Glomerular visceral epithelial cell (primary cell): ENCODE data around the gene VPS37C.
"Not testable (repeated sequence)": the region's sequence is repeated elsewhere in the genome, so short reads cannot be mapped to it uniquely, and the experiment has no call there.

Experiments used
- DNase-seq: peaks from one replicate; pipeline ENCODE4 v3.0.0-alpha.2; 2016; ENCODE audit errors: extremely low spot score

VPS37C gene

DNA sequence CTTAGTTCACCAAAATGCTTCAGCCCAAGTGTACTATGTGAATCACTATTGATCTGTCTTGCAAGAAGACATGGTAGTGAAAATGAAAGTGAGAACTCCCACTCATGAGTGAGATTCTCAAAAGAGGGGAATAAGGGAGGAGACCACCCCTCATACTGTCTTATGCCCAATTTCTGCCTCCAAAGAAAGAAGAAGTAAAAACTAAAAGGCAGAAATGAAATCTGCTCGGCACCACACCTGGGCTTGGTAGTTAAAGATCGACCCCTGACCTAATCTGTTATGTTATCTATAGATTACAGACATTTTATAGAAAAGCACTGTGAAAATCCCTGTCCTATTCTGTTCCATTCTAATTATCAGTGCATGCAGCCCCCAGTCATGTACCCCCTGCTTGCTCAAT is 63.0 kb downstream of the VPS37C start:
- DNase-seq, result not testable (repeated sequence)

DNA sequence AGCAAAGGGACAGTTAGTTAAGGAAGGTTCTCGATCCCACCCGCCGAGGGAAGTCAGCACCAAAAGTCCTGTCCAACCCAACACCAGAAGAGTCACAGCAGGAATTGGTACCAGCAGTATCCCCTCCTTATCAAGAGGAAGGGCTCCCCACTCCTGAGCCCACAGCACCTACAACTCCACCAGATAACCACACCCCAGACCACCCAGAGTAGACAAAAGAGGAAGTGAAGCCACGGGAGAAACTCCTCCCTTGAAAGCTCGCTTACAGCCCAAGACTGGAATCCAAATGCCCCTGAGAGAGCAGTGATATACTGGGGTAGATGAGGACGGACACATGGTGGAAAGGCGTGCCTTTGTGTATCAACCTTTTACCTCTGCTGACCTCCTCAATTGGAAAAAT is 66.2 kb downstream of the VPS37C start:
- no peak for DNase-seq

DNA sequence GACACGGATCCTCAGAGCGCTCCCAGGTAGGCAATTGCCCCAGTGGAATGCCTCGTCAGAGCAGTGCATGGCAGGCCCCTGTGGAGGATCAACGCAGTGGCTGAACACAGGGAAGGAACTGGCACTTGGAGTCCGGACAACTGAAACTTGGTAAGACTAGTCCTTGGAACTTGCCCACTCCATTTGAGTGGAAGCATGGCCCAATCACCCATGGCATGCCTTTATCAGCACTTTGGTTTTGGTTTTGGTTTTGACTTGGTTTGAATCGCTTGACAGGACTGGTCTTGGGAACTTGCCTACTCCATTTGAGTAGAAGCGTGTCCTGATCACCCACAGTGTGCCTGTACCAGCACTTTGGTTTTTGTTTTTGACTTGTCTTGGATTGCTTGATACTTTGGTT is 67.1 kb downstream of the VPS37C start:
- DNase-seq, result not testable (repeated sequence)

DNA sequence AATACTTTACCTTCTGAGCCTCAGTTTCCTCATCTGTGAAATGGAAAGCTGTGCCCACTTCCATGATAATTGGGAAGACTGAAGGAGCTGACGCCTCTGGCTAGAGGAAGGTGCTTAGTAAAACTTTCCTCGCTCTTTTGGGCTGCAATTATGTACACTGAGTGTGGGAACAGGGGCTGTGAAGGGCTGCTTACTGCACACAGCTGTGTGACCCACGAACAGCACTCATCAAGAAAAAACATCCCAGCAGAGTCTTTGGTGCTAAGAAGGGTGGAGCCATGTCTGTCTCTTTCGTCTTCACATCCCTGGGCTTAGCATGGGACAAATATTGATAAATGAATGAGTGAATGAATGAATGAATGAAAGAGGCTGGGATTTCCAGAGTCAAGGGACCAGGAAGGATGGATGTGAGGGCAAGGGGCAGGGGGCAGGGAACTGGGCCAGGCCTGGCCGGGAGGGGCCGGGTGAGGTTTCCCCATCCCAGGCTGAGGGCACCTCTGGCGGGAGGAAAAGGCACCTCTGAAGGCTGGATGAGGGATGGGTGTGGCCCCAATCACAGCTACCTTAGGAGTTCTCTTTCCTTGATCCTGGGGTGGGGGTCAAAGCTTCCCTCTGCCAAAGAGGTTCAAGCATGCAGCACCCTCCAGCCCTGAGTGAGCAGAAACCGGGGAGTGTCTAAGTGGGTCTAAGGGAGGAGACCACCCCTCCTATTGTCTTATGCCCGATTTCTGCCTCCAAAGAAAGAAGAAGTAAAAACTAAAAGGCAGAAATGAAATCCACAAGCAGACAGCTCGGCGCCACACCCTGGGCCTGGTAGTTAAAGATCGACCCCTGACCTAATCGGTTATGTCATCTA is 68.1 kb downstream of the VPS37C start:
- DNase-seq, result no peak

DNA sequence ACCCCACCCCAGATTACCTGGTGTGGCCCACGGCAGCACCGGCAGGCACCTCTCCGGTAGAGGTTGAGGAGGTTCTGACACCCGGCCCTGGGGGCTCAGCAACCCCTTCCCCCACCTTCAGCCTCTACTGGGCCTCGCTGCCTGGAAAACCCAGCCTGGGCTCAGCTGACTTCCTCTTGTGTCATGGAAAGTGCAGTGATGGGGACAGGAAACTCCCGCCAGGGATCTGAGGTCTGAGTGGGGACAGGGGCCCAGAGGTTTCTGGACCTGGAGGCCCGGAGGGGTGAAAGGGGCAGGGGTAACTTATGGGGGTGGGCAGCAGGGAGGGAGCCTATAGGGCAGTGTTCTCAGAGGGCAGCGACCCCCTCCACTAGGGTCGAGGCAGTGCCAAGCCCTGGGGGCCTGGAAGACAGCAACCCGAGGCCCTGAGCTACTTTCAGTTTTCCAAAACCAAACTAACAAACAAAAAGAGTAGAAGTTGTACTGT is 68.9 kb downstream of the VPS37C start:
- no peak for DNase-seq

DNA sequence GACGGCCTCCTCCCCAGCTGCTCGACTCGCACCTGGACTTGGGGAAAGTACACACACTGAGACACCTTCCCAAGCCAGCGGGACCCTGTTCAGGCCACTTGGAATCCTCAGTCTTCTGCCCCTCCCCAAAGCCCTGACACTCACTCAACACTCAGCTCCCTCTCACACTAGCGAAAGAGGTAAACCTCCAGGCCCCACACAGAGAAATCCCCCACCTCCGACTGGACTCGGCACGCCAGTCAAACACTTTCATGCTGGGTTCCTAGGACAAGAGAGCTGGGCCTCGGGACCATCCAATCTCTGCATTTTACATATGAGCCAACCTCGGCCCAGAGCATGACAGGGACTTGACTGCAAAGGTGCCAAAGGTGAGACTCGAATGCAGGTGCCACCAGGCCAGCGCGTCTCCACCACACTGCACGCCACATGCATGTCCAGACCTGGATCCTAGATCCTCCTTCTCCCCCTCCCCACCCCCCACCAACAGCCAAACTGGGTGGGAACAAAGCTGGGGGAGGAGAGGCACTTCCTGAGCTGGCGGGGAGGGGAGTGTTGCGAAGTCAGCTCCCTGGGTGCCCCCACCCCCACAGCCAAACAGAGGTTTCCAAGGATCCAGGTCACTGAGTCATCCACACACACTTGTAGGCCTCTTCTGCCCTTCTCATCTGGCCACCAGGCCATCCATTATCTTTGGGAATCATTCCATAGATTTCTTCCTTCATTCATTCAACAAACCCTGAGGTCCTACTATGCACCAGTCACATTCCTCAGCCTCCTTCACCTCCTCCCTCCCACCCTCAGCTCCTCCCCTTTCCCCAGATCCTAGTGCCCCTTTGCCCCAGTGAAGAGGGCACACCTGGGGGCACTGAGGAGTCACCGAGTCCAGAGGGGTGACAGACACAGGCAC is 69.6 kb downstream of the VPS37C start:
- peak; percentile 4 for DNase-seq

DNA sequence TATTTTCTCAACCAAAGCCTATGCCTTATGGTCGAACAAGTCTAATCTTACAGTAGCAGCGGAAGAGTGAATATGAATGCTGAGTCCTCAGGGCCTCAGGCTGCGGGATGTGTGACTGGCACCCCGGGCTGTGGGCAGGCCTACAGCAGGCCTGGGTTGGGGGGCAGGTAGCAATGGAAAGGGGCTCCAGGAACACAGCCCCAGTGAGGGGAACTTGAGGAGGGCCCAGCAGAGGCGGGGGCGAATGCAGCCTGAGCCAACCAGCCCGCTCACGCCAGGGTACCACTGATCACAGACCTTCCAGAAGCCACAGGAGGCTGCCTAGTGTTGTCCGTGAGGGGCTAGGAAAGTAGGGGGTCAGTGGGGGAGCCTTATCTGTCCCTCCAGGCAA is 70.2 kb downstream of the VPS37C start:
- DNase-seq, result no peak

DNA sequence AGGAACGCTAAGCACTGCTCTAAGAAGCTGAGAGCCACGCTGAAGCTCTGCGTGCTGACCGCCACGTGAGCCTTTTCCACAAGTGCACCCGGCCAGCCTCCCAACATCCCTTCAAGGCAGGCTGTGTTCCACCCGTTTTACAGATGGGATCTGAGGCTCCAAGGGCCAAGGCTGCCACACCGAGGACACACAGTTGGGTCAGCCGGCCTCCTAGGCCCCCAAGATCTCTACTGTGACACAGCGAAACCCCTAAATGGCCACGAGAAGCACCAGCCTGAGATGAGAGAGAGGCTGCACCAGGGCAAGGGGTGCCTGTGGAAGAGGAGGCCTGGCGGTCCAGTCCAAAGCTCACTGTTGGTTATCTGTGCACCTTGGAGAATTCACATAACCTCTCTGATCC is 70.7 kb downstream of the VPS37C start:
- DNase-seq, result no peak

DNA sequence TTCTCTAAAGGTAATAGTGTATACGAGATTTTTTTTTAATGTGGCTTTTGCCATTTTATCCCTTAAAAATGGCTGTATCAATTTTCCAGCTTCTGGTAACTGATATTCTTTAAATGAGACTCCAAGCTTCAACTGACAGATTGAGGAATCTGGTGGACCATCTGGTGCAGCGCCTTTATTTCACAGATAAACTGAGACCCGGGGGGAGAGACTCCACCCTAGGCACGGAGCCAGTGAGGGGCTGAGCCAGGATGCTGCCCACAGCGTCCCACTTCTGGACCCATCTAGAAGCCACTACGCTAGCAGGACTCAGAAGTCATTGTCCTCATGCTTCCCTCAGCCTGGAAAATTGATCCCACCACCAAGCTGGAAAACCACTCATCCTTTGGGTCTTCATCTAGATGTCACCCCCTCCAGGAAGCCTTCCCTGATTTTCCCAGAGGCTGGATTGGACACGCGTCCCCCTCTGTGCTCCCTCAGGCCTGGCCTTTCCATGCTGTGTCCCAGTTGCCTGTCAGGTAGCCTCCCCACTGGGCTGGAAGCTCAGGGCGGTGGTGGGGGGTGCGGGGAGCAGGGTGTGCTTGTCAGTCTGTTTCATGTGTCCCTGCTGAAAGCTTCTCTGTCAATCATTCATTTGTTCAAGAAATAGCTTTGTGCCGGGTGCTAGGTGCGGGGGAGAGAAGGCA is 71.3 kb downstream of the VPS37C start:
- no peak for DNase-seq

DNA sequence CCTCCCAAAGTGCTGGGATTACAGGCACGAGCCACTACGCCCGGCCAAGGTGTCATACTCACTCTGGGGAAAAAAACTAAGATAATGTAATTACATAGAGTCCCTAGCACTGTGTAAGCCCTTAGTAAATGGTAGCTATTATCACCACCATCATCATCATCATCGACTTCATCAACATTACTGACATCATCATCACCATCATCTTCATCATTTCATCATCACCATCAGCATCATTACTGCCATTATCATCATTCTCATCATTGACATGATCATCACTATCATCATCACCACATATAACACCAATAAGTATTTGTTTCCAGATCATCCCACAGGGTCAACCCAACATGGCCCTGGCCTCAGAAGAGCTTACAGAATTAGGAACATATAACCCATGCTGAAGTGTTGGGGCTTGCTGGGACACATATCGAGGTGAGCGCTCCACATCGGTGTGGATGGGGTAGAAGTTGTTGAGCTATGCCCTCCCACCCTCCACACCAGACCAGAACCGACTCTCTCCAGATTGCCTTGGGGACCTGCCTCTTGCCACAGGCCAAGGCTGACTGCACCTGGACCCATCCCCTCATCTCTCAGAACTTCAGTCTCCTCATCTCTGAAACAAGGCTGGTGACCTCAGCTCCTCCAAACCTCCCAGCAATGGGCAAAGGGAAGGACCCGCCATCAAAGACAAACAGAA is 73.7 kb downstream of the VPS37C start:
- DNase-seq, result no peak

DNA sequence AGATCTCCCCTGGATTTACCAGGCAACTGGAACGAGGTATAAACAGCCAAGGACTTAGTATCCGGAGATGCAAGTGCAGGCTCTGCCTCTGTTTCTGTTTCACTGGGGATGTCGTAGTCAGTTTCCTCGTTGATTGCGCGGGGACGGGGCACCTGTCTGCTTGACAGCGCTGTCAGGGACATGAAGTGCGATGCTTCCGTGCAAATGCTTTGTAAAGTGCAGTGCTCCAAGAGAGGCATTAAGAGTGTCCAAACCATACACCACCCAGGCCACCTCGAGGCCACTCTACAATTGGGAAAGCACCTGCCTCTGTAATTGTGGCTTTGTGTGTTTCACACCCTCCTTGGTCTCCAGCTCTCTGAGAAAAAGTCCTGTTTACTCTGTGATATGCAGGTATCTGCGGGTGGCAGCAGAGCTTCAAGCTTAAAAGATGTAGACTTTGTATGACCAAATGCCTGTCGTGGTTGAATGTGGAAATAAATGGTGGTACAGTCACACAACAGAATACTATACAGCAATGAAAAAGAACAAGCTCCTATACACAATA is 77.6 kb downstream of the VPS37C start:
- no peak for DNase-seq

DNA sequence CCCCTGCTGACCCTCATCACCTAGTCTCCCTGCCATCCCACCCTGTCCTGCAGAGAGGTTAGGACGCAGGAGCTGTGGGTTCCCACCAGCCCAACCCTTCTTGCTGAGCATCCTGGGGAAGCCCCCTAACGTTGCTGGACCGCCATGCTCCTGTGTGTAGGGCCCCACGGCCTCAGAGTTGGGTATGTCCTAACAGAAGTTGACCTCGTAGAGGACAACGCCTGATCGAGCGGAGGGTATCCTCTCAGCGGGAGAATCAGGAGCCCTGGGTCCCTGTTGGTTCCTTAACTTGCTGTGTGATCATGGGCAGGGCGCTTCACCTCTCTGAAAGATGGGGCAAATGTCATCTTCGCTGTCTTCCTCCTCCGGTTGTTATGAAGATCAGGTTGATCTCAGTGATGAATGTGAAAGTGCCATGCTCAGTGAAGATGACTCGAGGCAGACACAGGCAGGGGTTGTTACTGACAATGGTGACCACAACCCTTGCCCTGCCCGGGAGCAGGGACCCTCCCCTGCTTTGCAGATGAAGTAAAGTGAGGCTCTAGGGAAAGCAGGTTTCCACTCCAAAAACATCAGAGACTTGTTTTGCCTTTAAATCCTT is 78.2 kb downstream of the VPS37C start:
- DNase-seq, result no peak

DNA sequence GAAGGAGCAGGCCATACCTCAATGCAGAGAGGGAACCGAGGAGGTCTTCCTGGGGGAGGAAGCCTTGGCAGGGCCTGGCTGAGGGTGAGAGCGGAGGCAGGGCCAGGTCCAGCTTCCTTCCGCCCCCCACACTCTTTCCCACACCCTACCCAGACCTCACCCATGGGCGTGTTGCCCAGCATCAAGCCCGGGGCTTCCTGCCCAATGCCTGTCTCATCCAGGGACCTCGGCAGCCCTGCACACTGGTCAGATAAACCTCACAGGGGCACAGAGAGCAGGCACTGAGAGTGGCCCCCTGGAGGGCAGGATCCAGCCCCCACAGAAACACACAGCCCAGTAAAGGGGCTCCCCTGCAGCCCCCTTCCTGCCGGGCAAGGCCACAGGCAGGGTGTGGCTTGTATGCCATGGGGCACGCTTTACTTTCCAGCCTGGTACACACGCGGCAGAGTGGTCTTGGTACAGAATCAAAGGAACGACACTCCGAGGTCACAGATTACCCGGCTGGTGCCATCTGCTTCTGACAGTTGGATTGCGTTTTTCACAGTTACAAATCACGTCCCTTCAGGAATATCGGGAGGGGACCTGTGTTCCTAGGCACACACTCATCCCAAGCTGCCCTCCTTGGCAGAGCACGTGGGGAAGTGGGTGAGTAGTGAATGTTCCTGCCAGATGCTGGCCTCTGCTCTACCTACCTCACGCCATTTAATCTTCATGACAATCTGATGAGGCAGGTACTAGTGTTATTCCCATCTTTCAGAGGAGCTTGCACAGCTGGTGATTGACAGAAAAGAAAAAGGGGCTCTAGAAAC is 79.0 kb downstream of the VPS37C start:
- DNase-seq, result no peak

DNA sequence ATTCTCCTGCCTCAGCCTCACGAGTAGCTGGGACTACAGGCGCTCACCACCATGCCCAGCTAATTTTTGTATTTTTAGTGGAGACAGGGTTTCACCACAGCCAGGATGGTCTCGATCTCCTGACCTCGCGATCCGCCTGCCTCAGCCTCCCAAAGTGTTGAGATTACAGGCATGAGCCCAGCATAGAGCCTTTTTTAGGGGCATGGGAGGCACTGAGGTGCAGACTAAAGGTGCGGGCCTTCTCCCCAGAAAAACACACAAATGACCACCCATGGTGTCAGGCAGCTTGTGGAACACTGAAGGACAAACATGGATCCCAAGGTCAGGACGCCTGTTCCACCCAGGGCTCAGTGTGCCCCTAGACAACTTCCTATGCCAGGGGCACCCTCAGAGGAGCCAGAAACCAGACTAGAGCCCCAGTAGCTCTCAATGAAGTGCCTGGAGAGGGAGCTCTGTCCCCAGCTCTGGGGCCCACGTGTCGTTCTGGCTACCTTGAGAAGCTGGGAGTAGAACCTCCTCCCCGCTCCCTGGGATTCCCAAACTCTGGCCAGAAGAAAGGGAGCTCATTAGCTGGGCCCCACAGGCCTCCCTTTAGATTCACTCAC is 80.1 kb downstream of the VPS37C start:
- DNase-seq, result no peak

DNA sequence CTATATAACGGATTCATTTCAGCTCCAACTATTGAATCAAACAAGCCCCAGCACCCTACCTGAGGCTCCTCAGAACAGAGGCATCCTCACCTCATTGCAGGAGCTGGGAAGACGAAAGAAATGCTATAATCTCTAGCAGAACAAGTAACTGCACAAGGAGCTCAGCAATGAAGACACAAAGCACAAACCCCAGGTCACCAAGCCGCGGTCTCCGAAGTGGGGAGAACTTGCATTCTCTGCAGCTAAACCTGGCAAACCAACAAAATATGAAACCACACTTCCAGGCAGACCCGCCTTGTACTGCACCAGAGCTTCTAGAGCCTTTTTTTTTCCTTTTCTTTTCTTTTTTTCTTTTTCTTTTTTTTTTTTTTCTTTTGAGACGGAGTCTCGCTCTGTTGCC is 80.7 kb downstream of the VPS37C start:
- no peak for DNase-seq
